ENCODE data around the gene MBNL2.

DNA sequence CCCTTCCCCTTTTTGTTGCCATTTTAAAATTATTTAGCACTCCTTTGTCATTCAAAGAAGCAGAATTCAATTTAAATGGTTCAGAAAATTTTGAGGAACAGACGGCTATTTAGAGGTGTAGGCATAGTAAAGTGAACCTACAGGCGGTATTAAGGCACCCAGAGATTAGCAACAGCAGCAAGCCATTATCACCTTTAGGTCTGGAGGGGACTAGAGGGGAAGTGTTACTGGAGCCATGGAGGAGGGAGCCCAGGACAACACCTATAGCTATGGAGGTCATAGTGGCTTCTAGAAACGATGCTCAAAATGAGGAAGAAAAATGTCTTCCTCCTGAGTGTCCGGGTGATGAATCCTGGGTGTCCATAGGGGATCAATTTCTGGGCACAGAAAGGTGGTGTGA lies 25.8 kb upstream of the MBNL2 start:
- TF ChIP-seq, protein P1, sequence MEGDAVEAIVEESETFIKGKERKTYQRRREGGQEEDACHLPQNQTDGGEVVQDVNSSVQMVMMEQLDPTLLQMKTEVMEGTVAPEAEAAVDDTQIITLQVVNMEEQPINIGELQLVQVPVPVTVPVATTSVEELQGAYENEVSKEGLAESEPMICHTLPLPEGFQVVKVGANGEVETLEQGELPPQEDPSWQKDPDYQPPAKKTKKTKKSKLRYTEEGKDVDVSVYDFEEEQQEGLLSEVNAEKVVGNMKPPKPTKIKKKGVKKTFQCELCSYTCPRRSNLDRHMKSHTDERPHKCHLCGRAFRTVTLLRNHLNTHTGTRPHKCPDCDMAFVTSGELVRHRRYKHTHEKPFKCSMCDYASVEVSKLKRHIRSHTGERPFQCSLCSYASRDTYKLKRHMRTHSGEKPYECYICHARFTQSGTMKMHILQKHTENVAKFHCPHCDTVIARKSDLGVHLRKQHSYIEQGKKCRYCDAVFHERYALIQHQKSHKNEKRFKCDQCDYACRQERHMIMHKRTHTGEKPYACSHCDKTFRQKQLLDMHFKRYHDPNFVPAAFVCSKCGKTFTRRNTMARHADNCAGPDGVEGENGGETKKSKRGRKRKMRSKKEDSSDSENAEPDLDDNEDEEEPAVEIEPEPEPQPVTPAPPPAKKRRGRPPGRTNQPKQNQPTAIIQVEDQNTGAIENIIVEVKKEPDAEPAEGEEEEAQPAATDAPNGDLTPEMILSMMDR (IDR thresholded peaks at IDR 0.05): no peak
- no peak for TF ChIP-seq POLR2A (IDR thresholded peaks at IDR 0.05)
